ENCODE results near the gene RHBDD1. TPM values are rescaled to one million over a fixed set of nuclear protein-coding genes. Genes with fewer than 3 reads are reported as not detected.
A peak's percentile ranks its signal among the peaks of the same experiment; 100 is the strongest.

Gene RHBDD1
- total and polyA plus RNA-seq, 2 experiments from 2014 or later = 24.3 to 33.7 TPM

- whole genome bisulfite sequencing, 2 experiments (ENCODE audit: low coverage in 1 of 2, low lambda C conversion rate in 2 of 2, missing lambda C conversion rate in 2 of 2) = 44 to 58% methylated on average over 4 of the region's 4 CpGs
These were observed 158.9 kb downstream of the RHBDD1 start for GRCh38 chr2:226994775-226995174.

GRCh38 chr2:226995625-226996041 is 159.8 kb downstream of the RHBDD1 start:
- Histone ChIP-seq H3K9ac (no peak overlapping the region), H3K9me2 (ENCODE audit: insufficient read depth) (no peaks in the 10 kb centered on the region), H3K36me3 (ENCODE audit: low read depth) (no peaks in the 10 kb centered on the region), H3F3A (ENCODE audit: insufficient read depth) (peaks cover 12% of the 10 kb centered on the region), H3K4me3 (peak overlapping the region; percentile 35), H3K27me3 (replicated peaks; ENCODE audit: insufficient read depth) (no peaks in the 10 kb centered on the region), H3K79me2 (ENCODE audit: insufficient read depth) (no peaks in the 10 kb centered on the region), H3K27ac (peak overlapping the region; percentile 68), H2AFZ (no peak overlapping the region), H4K20me1 (ENCODE audit: insufficient read depth) (no peaks in the 10 kb centered on the region), H3K4me2 (ENCODE audit: unreplicated experiment) (peak overlapping the region; percentile 58), H3K9me3 (ENCODE audit: low read depth) (no peaks in the 10 kb centered on the region), H3K4me1 (ENCODE audit: insufficient read depth) (peaks cover 20% of the 10 kb centered on the region)
- no peak for TF ChIP-seq EZH2 (IDR thresholded peaks at IDR 0.05; ENCODE audit: insufficient read depth, poor library complexity, severe bottlenecking)
- TF ChIP-seq EZH2phosphoT487 (IDR thresholded peaks at IDR 0.05; ENCODE audit: insufficient read depth, low read depth) = no peak
- WGBS, 2 experiments (ENCODE audit: low coverage in 1 of 2, low lambda C conversion rate in 2 of 2, missing lambda C conversion rate in 2 of 2) = 1% methylated on average over 15 of the region's 15 CpGs
- DNase-seq = peak; percentile 92
- in situ Hi-C loops (cut with MboI) = loop anchor here (25.0 kb wide), 1 partner anchor 1108 kb away; no protein-coding TSS in a partner anchor

More at GRCh38 chr2:226994775-226995174, 158.9 kb downstream of the RHBDD1 start:
- Histone ChIP-seq H2AFZ (no peak overlapping the region), H3K27ac (no peak overlapping the region), H3K79me2 (ENCODE audit: insufficient read depth) (no peaks in the 10 kb centered on the region), H4K20me1 (ENCODE audit: insufficient read depth) (no peaks in the 10 kb centered on the region), H3K36me3 (ENCODE audit: low read depth) (no peaks in the 10 kb centered on the region), H3F3A (ENCODE audit: insufficient read depth) (peaks cover 12% of the 10 kb centered on the region), H3K4me1 (ENCODE audit: insufficient read depth) (peaks cover 20% of the 10 kb centered on the region), H3K9me2 (ENCODE audit: insufficient read depth) (no peaks in the 10 kb centered on the region), H3K4me2 (ENCODE audit: unreplicated experiment) (peak overlapping the region; percentile 58), H3K27me3 (replicated peaks; ENCODE audit: insufficient read depth) (no peaks in the 10 kb centered on the region), H3K9ac (no peak overlapping the region), H3K4me3 (no peak overlapping the region), H3K9me3 (ENCODE audit: low read depth) (no peaks in the 10 kb centered on the region)
- TF ChIP-seq EZH2 (IDR thresholded peaks at IDR 0.05; ENCODE audit: insufficient read depth, poor library complexity, severe bottlenecking) = no peak
- no peak for TF ChIP-seq EZH2phosphoT487 (IDR thresholded peaks at IDR 0.05; ENCODE audit: insufficient read depth, low read depth)
- no peak for DNase-seq
- in situ Hi-C loops (cut with MboI) = loop anchor here (25.0 kb wide), 1 partner anchor 1107 kb away; no protein-coding TSS in a partner anchor

- in situ Hi-C loops (cut with MboI) = loop anchor here (25.0 kb wide), 1 partner anchor 1112 kb away; no protein-coding TSS in a partner anchor
These were observed 163.8 kb downstream of the RHBDD1 start for GRCh38 chr2:226999661-227000060.

GRCh38 chr2:227000123-227000522 is 164.3 kb downstream of the RHBDD1 start:
- no peaks in the 10 kb centered on the region for H3K9me2 ChIP-seq (ENCODE audit: insufficient read depth)
- no peak for DNase-seq
- H4K20me1 ChIP-seq (ENCODE audit: insufficient read depth) = no peaks in the 10 kb centered on the region
- 77 to 83% methylated on average over 2 of the region's 2 CpGs for WGBS, 2 experiments (ENCODE audit: low coverage in 1 of 2, low lambda C conversion rate in 2 of 2, missing lambda C conversion rate in 2 of 2)
- no peaks in the 10 kb centered on the region for H3K9me3 ChIP-seq (ENCODE audit: low read depth)
- no peak overlapping the region for H3K4me2 ChIP-seq (ENCODE audit: unreplicated experiment)
- in situ Hi-C loops (cut with MboI) = no loop called here
- no peaks in the 10 kb centered on the region for H3K27me3 ChIP-seq (replicated peaks; ENCODE audit: insufficient read depth)
- TF ChIP-seq EZH2 (IDR thresholded peaks at IDR 0.05; ENCODE audit: insufficient read depth, poor library complexity, severe bottlenecking) (no peak), EZH2phosphoT487 (IDR thresholded peaks at IDR 0.05; ENCODE audit: insufficient read depth, low read depth) (no peak)
- peaks cover 5% of the 10 kb centered on the region for H3F3A ChIP-seq (ENCODE audit: insufficient read depth)
- H3K9ac ChIP-seq = no peak overlapping the region
- peaks cover 12% of the 10 kb centered on the region for H3K4me1 ChIP-seq (ENCODE audit: insufficient read depth)
- H3K36me3 ChIP-seq (ENCODE audit: low read depth) = no peaks in the 10 kb centered on the region
- H3K79me2 ChIP-seq (ENCODE audit: insufficient read depth) = no peaks in the 10 kb centered on the region
- no peak overlapping the region for H2AFZ ChIP-seq
- no peak overlapping the region for H3K27ac ChIP-seq
- no peak overlapping the region for H3K4me3 ChIP-seq

More at GRCh38 chr2:226999661-227000060, 163.8 kb downstream of the RHBDD1 start:
- Histone ChIP-seq H3K27ac (no peak overlapping the region), H3K4me2 (ENCODE audit: unreplicated experiment) (no peak overlapping the region), H2AFZ (no peak overlapping the region), H3K4me1 (ENCODE audit: insufficient read depth) (peaks cover 17% of the 10 kb centered on the region), H3K36me3 (ENCODE audit: low read depth) (no peaks in the 10 kb centered on the region), H3F3A (ENCODE audit: insufficient read depth) (peaks cover 9% of the 10 kb centered on the region), H3K9ac (no peak overlapping the region), H3K9me2 (ENCODE audit: insufficient read depth) (no peaks in the 10 kb centered on the region), H3K27me3 (replicated peaks; ENCODE audit: insufficient read depth) (no peaks in the 10 kb centered on the region), H3K79me2 (ENCODE audit: insufficient read depth) (no peaks in the 10 kb centered on the region), H4K20me1 (ENCODE audit: insufficient read depth) (no peaks in the 10 kb centered on the region), H3K9me3 (ENCODE audit: low read depth) (no peaks in the 10 kb centered on the region), H3K4me3 (no peak overlapping the region)
- TF ChIP-seq EZH2phosphoT487 (IDR thresholded peaks at IDR 0.05; ENCODE audit: insufficient read depth, low read depth) (no peak), EZH2 (IDR thresholded peaks at IDR 0.05; ENCODE audit: insufficient read depth, poor library complexity, severe bottlenecking) (no peak)
- DNase-seq = no peak
- 59 to 62% methylated on average over 2 of the region's 2 CpGs for WGBS, 2 experiments (ENCODE audit: low coverage in 1 of 2, low lambda C conversion rate in 2 of 2, missing lambda C conversion rate in 2 of 2)

All from GM23248 (cell line).